Measurements from ENCODE around the gene TSPAN2.
"Not testable (repeated sequence)": the region's sequence is repeated elsewhere in the genome, so short reads cannot be mapped to it uniquely, and the experiment has no call there.

TSPAN2 gene

GRCh38 chr1:115046751-115047150, 42.6 kb downstream of the TSPAN2 start:
- no peaks in the 10 kb centered on the region for H3K4me1 Mint-ChIP-seq
- H3K4me3 Mint-ChIP-seq: no peak overlapping the region
- peaks cover 6% of the 10 kb centered on the region for H3K36me3 Mint-ChIP-seq
- H3K27me3 Mint-ChIP-seq: no peaks in the 10 kb centered on the region
- H3K9me3 Mint-ChIP-seq: no peaks in the 10 kb centered on the region
- no peak overlapping the region for H3K27ac Mint-ChIP-seq

- Mint-ChIP-seq H3K27ac (no peak overlapping the region), H3K27me3 (no peaks in the 10 kb centered on the region), H3K9me3 (no peaks in the 10 kb centered on the region), H3K4me3 (no peak overlapping the region), H3K4me1 (no peaks in the 10 kb centered on the region), H3K36me3 (peaks cover 6% of the 10 kb centered on the region)
Observed at GRCh38 chr1:115041654-115042053, 47.6 kb downstream of the TSPAN2 start.

GRCh38 chr1:115040501-115040900, 48.8 kb downstream of the TSPAN2 start:
- H3K9me3 Mint-ChIP-seq: no peaks in the 10 kb centered on the region

GRCh38 chr1:115036814-115037507, 52.3 kb downstream of the TSPAN2 start:
- no peaks in the 10 kb centered on the region for H3K4me1 Mint-ChIP-seq
- no peak overlapping the region for H3K27ac Mint-ChIP-seq
- H3K9me3 Mint-ChIP-seq: no peaks in the 10 kb centered on the region
- H3K27me3 Mint-ChIP-seq: peaks cover 1% of the 10 kb centered on the region
- H3K4me3 Mint-ChIP-seq: no peak overlapping the region
- no peaks in the 10 kb centered on the region for H3K36me3 Mint-ChIP-seq

More at GRCh38 chr1:115040501-115040900, 48.8 kb downstream of the TSPAN2 start:
- Mint-ChIP-seq H3K27ac (no peak overlapping the region), H3K4me1 (no peaks in the 10 kb centered on the region), H3K4me3 (no peak overlapping the region), H3K27me3 (no peaks in the 10 kb centered on the region), H3K36me3 (peaks cover 6% of the 10 kb centered on the region)

GRCh38 chr1:115035652-115036051, 53.7 kb downstream of the TSPAN2 start:
- peaks cover 1% of the 10 kb centered on the region for H3K27me3 Mint-ChIP-seq
- no peak overlapping the region for H3K4me3 Mint-ChIP-seq
- no peak overlapping the region for H3K27ac Mint-ChIP-seq
- H3K4me1 Mint-ChIP-seq: no peaks in the 10 kb centered on the region
- no peaks in the 10 kb centered on the region for H3K36me3 Mint-ChIP-seq
- no peaks in the 10 kb centered on the region for H3K9me3 Mint-ChIP-seq

GRCh38 chr1:115031595-115031994, 57.7 kb downstream of the TSPAN2 start:
- peaks cover 1% of the 10 kb centered on the region for H3K27me3 Mint-ChIP-seq
- H3K36me3 Mint-ChIP-seq: no peaks in the 10 kb centered on the region
- no peaks in the 10 kb centered on the region for H3K9me3 Mint-ChIP-seq
- H3K4me1 Mint-ChIP-seq: no peaks in the 10 kb centered on the region
- no peak overlapping the region for H3K27ac Mint-ChIP-seq
- no peak overlapping the region for H3K4me3 Mint-ChIP-seq

GRCh38 chr1:115029526-115029925, 59.8 kb downstream of the TSPAN2 start, which contains the start of gene TSHB:
TSHB (plus strand) TSS chr1:115029826; CDS start chr1:115033363, 3,537 bp downstream.
- no peak within 1 kb of the TSS for H3K27ac Mint-ChIP-seq
- no peaks in the 10 kb centered on the region for H3K36me3 Mint-ChIP-seq
- H3K9me3 Mint-ChIP-seq: no peaks in the 10 kb centered on the region
- no peaks in the 10 kb centered on the region for H3K4me1 Mint-ChIP-seq
- H3K4me3 Mint-ChIP-seq: no peak within 1 kb of the TSS
- H3K27me3 Mint-ChIP-seq: peaks cover 1% of the 10 kb centered on the region

- H3K9me3 Mint-ChIP-seq: no peaks in the 10 kb centered on the region
- no peaks in the 10 kb centered on the region for H3K36me3 Mint-ChIP-seq
- H3K27ac Mint-ChIP-seq: no peak overlapping the region
- no peak overlapping the region for H3K4me3 Mint-ChIP-seq
- H3K4me1 Mint-ChIP-seq: no peaks in the 10 kb centered on the region
- peaks cover 2% of the 10 kb centered on the region for H3K27me3 Mint-ChIP-seq
Observed at GRCh38 chr1:115023593-115023992, 65.7 kb downstream of the TSPAN2 start.

GRCh38 chr1:115021145-115021544, 68.2 kb downstream of the TSPAN2 start:
- H3K27ac Mint-ChIP-seq: no peak overlapping the region
- no peaks in the 10 kb centered on the region for H3K36me3 Mint-ChIP-seq
- H3K4me1 Mint-ChIP-seq: no peaks in the 10 kb centered on the region
- H3K27me3 Mint-ChIP-seq: peaks cover 2% of the 10 kb centered on the region
- no peaks in the 10 kb centered on the region for H3K9me3 Mint-ChIP-seq
- no peak overlapping the region for H3K4me3 Mint-ChIP-seq

GRCh38 chr1:115019549-115019948, 69.8 kb downstream of the TSPAN2 start:
- not testable (repeated sequence) for H3K9me3 Mint-ChIP-seq, H3K27me3 Mint-ChIP-seq

GRCh38 chr1:115013792-115014191, 75.5 kb downstream of the TSPAN2 start:
- Mint-ChIP-seq H3K27ac (no peak overlapping the region), H3K4me3 (no peak overlapping the region), H3K4me1 (no peaks in the 10 kb centered on the region)

More at GRCh38 chr1:115019549-115019948, 69.8 kb downstream of the TSPAN2 start:
- H3K36me3 Mint-ChIP-seq, H3K4me3 Mint-ChIP-seq, H3K27ac Mint-ChIP-seq, H3K4me1 Mint-ChIP-seq: not testable (repeated sequence)

GRCh38 chr1:115012434-115012833, 76.9 kb downstream of the TSPAN2 start:
- no peaks in the 10 kb centered on the region for H3K9me3 Mint-ChIP-seq
- no peak overlapping the region for H3K27ac Mint-ChIP-seq
- no peaks in the 10 kb centered on the region for H3K27me3 Mint-ChIP-seq
- H3K4me3 Mint-ChIP-seq: no peak overlapping the region
- no peaks in the 10 kb centered on the region for H3K4me1 Mint-ChIP-seq
- no peaks in the 10 kb centered on the region for H3K36me3 Mint-ChIP-seq

More at GRCh38 chr1:115013792-115014191, 75.5 kb downstream of the TSPAN2 start:
- H3K36me3 Mint-ChIP-seq: no peaks in the 10 kb centered on the region
- H3K9me3 Mint-ChIP-seq: no peaks in the 10 kb centered on the region
- no peaks in the 10 kb centered on the region for H3K27me3 Mint-ChIP-seq

- no peaks in the 10 kb centered on the region for H3K27me3 Mint-ChIP-seq
- H3K4me1 Mint-ChIP-seq: no peaks in the 10 kb centered on the region
- H3K27ac Mint-ChIP-seq: no peak overlapping the region
- H3K9me3 Mint-ChIP-seq: no peaks in the 10 kb centered on the region
- H3K36me3 Mint-ChIP-seq: no peaks in the 10 kb centered on the region
- H3K4me3 Mint-ChIP-seq: no peak overlapping the region
Observed at GRCh38 chr1:115012006-115012405, 77.3 kb downstream of the TSPAN2 start.

- no peaks in the 10 kb centered on the region for H3K36me3 Mint-ChIP-seq
- peaks cover 3% of the 10 kb centered on the region for H3K9me3 Mint-ChIP-seq
- no peak overlapping the region for H3K27ac Mint-ChIP-seq
- no peak overlapping the region for H3K4me3 Mint-ChIP-seq
- no peaks in the 10 kb centered on the region for H3K4me1 Mint-ChIP-seq
- H3K27me3 Mint-ChIP-seq: peaks cover 4% of the 10 kb centered on the region
Observed at GRCh38 chr1:115006191-115006590, 83.1 kb downstream of the TSPAN2 start.
